Thoracic aorta (tissue), 2 donors: Measurements from ENCODE around the gene PRSS3. TPM values are rescaled to one million over a fixed set of nuclear protein-coding genes. Genes with fewer than 3 reads are reported as not detected.
"Not testable (repeated sequence)": the region's sequence is repeated elsewhere in the genome, so short reads cannot be mapped to it uniquely, and the experiment has no call there.

Source experiments
- ATAC-seq: fragments of 150-250 bp; one replicate; pipeline ENCODE4 v1.8.0; 2017; ENCODE audit warnings: low read depth; ENCODE audit not compliant: insufficient number of reproducible peaks, low FRiP score
- DNase-seq: peaks from one replicate; pipeline ENCODE4 v3.0.0-alpha.2; 2020; ENCODE audit warnings: low spot score
- H3K27ac ChIP-seq, 2 donors: fragments of 200-600 bp; sonication (generic); 1 replicate in 1 of 2; 2 replicates in 1 of 2; pipeline ENCODE4 v1.5.1; 2016; ENCODE audit warnings: mild to moderate bottlenecking in 2 of 2, moderate library complexity in 2 of 2
- H3K27me3 ChIP-seq: fragments of 200-600 bp; sonication (generic); replicated peaks from 2 replicates; pipeline ENCODE4 v1.6.0; 2016; ENCODE audit warnings: mild to moderate bottlenecking; ENCODE audit not compliant: insufficient read depth
- H3K36me3 ChIP-seq: fragments of 200-600 bp; sonication (generic); one replicate; pipeline ENCODE4 v1.5.1; 2016
- H3K4me1 ChIP-seq, 2 donors: fragments of 200-600 bp; sonication (generic); 1 replicate in 1 of 2; 2 replicates in 1 of 2; pipeline versions ENCODE4 v1.5.1 to v1.6.0; 2016; ENCODE audit warnings: low read depth in 2 of 2, mild to moderate bottlenecking in 1 of 2; ENCODE audit not compliant: control insufficient read depth in 1 of 2
- H3K4me3 ChIP-seq: fragments of 200-600 bp; sonication (generic); 2 replicates; pipeline ENCODE4 v1.5.1; 2016; ENCODE audit warnings: mild to moderate bottlenecking
- H3K9me3 ChIP-seq: fragments of 200-600 bp; sonication (generic); 2 replicates; pipeline ENCODE4 v1.5.1; 2016
- CTCF ChIP-seq: fragments of 200-600 bp; sonication (generic); IDR thresholded peaks from one replicate; pipeline ENCODE4 v1.5.1; 2019; ENCODE audit warnings: antibody characterized with exemption
- total RNA-seq, 2 donors: library from RNA; depleted of rRNA; stranded (reverse); fragments of >200 nt; gene quantifications; one replicate each; pipeline versions ENCODE4 v1.1.0 to v1.2.3, GENCODE V29; 2016

Gene PRSS3
- total RNA-seq, 2 donors from 2014 or later: 1.1 TPM; not detected in 1

- no peak for TF ChIP-seq CTCF
- Histone ChIP-seq H3K27me3 (no peaks in the 10 kb centered on the region), H3K9me3 (no peaks in the 10 kb centered on the region), H3K4me3 (no peak overlapping the region), H3K36me3 (no peaks in the 10 kb centered on the region), H3K4me1 (peaks cover 11 to 46% of the 10 kb centered on the region in 2 donors), H3K27ac (no peak overlapping the region)
- no peak for ATAC-seq
- no peak for DNase-seq
Measured at GRCh38 chr9:33837138-33837537, 41.8 kb downstream of the PRSS3 start.

- DNase-seq (no peak), ATAC-seq (no peak)
- no peaks in the 10 kb centered on the region for H3K9me3 ChIP-seq
- H3K4me3 ChIP-seq: no peak overlapping the region
- H3K36me3 ChIP-seq: no peaks in the 10 kb centered on the region
- H3K27me3 ChIP-seq: no peaks in the 10 kb centered on the region
- peaks cover 21 to 53% of the 10 kb centered on the region in 2 donors for H3K4me1 ChIP-seq
- H3K27ac ChIP-seq: no peak overlapping the region
- TF ChIP-seq CTCF: no peak
Measured at GRCh38 chr9:33840381-33840780, 45.0 kb downstream of the PRSS3 start.

GRCh38 chr9:33843312-33843961 lies 48.1 kb downstream of the PRSS3 start:
- TF ChIP-seq CTCF: no peak
- Histone ChIP-seq H3K36me3 (no peaks in the 10 kb centered on the region), H3K27ac (no peak overlapping the region), H3K27me3 (no peaks in the 10 kb centered on the region), H3K4me1 (peaks cover 19 to 46% of the 10 kb centered on the region in 2 donors), H3K9me3 (no peaks in the 10 kb centered on the region), H3K4me3 (no peak overlapping the region)
- DNase-seq (no peak), ATAC-seq (no peak)

GRCh38 chr9:33846231-33846630 lies 50.9 kb downstream of the PRSS3 start:
- Histone ChIP-seq H3K9me3 (no peaks in the 10 kb centered on the region), H3K36me3 (no peaks in the 10 kb centered on the region), H3K4me3 (no peak overlapping the region), H3K27ac (no peak overlapping the region), H3K4me1 (peaks cover 28 to 54% of the 10 kb centered on the region in 2 donors), H3K27me3 (no peaks in the 10 kb centered on the region)
- DNase-seq (no peak), ATAC-seq (no peak)
- no peak for TF ChIP-seq CTCF

GRCh38 chr9:33847894-33848205 lies 52.5 kb downstream of the PRSS3 start:
- ATAC-seq, H3K4me3 ChIP-seq, H3K27ac ChIP-seq, H3K36me3 ChIP-seq, H3K27me3 ChIP-seq, DNase-seq, H3K9me3 ChIP-seq: not testable (repeated sequence)
- peaks cover 35 to 54% of the 10 kb centered on the region in 2 donors for H3K4me1 ChIP-seq

Other genes with a start within 250 kb of the PRSS3 start
- 10 to 100 TPM; 21.3 to 32.5 TPM for gene UBE2R2, start 21.6 kb downstream of the PRSS3 start, total RNA-seq